Endothelial cell of umbilical vein (primary cell): ENCODE results near the gene SRBD1. TPM values are rescaled to one million over a fixed set of nuclear protein-coding genes. Genes with fewer than 3 reads are reported as not detected.

ENCODE experiments used
- BruUV-seq: library from RNA; stranded (reverse); fragments of 400-500 nt; replicated peaks from 2 replicates; lab custom pipeline; 2021; lab: Mats Ljungman, UMichigan
- CTCF ChIA-PET: fragments of 300-600, 350-600 bp; sonication (Branson Sonifier 250); formaldehyde crosslinking; loops from one replicate; lab custom pipeline; 2021; ENCODE audit warnings: antibody characterized with exemption, inconsistent platforms; lab: Charles Lee
- POLR2A ChIA-PET: fragments of 300-600, 350-600 bp; sonication (Branson Sonifier 250); formaldehyde crosslinking; loops from one replicate; lab custom pipeline; 2021; ENCODE audit warnings: antibody characterized with exemption, inconsistent platforms; lab: Charles Lee
- DNase-seq: peaks from one replicate; pipeline ENCODE4 v3.0.0-alpha.2; 2011; ENCODE audit warnings: low read depth, low spot score
- FAIRE-seq: peaks from 2 replicates; lab custom pipeline; 2011; peaks lifted over from hg19 to GRCh38; lab: Jason Lieb, UNC
- H2AFZ ChIP-seq: 2 replicates; pipeline ENCODE4 v1.6.0; 2012; ENCODE audit warnings: low read depth, low read length, control low read depth, inconsistent platforms
- H3K27ac ChIP-seq: 2 replicates; pipeline ENCODE4 v1.5.1; 2011; ENCODE audit warnings: low read depth, mild to moderate bottlenecking, control low read depth, low read length, moderate library complexity; ENCODE audit not compliant: insufficient read depth
- H3K27me3 ChIP-seq, 2 experiments: 2 replicates each; pipeline versions ENCODE4 v1.6.0 to v1.6.1; 2011; ENCODE audit warnings: low read length in 2 of 2, mixed read lengths in 1 of 2; ENCODE audit not compliant: control insufficient read depth in 2 of 2, insufficient read depth in 2 of 2
- H3K36me3 ChIP-seq, 2 experiments: 2 replicates in 1 of 2; 3 replicates in 1 of 2; pipeline ENCODE4 v1.5.1; 2011; ENCODE audit warnings: low read length in 2 of 2, mild to moderate bottlenecking in 1 of 2, moderate library complexity in 1 of 2; ENCODE audit not compliant: control insufficient read depth in 2 of 2, insufficient read depth in 2 of 2; ENCODE audit errors: extremely low read depth in 1 of 2
- H3K4me1 ChIP-seq: 3 replicates; pipeline ENCODE4 v1.5.1; 2011; ENCODE audit warnings: mild to moderate bottlenecking, low read length; ENCODE audit not compliant: control insufficient read depth, insufficient read depth; ENCODE audit errors: extremely low read depth
- H3K4me2 ChIP-seq: 2 replicates; pipeline ENCODE4 v1.6.1; 2011; ENCODE audit warnings: low read length, control low read depth, mixed read lengths; ENCODE audit not compliant: insufficient read depth
- H3K4me3 ChIP-seq, 3 experiments: fragments of 200-600 bp in 1 of 3; sonication (generic), shearing (Covaris generic) in 1 of 3; replicated peaks in 1 of 3; 2 replicates each; pipeline ENCODE4 v1.5.1; 2011 to 2016; ENCODE audit warnings: control low read depth in 3 of 3, low read length in 3 of 3, mild to moderate bottlenecking in 2 of 3, inconsistent platforms in 1 of 3, low read depth in 1 of 3, moderate library complexity in 1 of 3; ENCODE audit not compliant: insufficient read depth in 1 of 3
- H3K79me2 ChIP-seq: 2 replicates; pipeline ENCODE4 v1.6.0; 2012; ENCODE audit warnings: low read length, inconsistent platforms; ENCODE audit not compliant: control insufficient read depth, insufficient read depth
- H3K9ac ChIP-seq: replicated peaks from 2 replicates; pipeline ENCODE3; 2011; ENCODE audit warnings: low read length, control low read depth; ENCODE audit not compliant: insufficient read depth; ENCODE audit errors: extremely low read depth
- H3K9me1 ChIP-seq: replicated peaks from 3 replicates; pipeline ENCODE4 v1.6.0; 2011; ENCODE audit warnings: mild to moderate bottlenecking, low read length; ENCODE audit not compliant: control insufficient read depth, insufficient read depth; ENCODE audit errors: extremely low read depth
- H3K9me3 ChIP-seq: replicated peaks from 2 replicates; pipeline ENCODE4 v1.5.1; 2012; ENCODE audit warnings: low read length, inconsistent platforms; ENCODE audit not compliant: control insufficient read depth, insufficient read depth
- H4K20me1 ChIP-seq: replicated peaks from 2 replicates; pipeline ENCODE3; 2011; ENCODE audit warnings: mild to moderate bottlenecking, low read length; ENCODE audit not compliant: control insufficient read depth, insufficient read depth; ENCODE audit errors: extremely low read depth
- CTCF ChIP-seq, 2 donors: IDR thresholded peaks; 1 replicate in 1 of 2; 2 replicates in 1 of 2; pipeline ENCODE4 v1.5.1; 2011; ENCODE audit warnings: low read length in 2 of 2, mild to moderate bottlenecking in 2 of 2, moderate library complexity in 2 of 2, control low read depth in 1 of 2, inconsistent platforms in 1 of 2, low read depth in 1 of 2; ENCODE audit not compliant: insufficient read depth in 1 of 2; ENCODE audit errors: extremely low read depth in 1 of 2
- EZH2 ChIP-seq: IDR thresholded peaks from 2 replicates; pipeline ENCODE4 v1.6.1; 2012; ENCODE audit warnings: borderline replicate concordance, low read depth, mild to moderate bottlenecking, moderate library complexity, low read length, inconsistent platforms; ENCODE audit not compliant: severe bottlenecking
- FOS ChIP-seq: IDR thresholded peaks from 2 replicates; pipeline ENCODE4 v1.6.1; 2011; ENCODE audit warnings: mild to moderate bottlenecking, low read length, moderate library complexity, borderline replicate concordance; ENCODE audit not compliant: insufficient read depth
- GATA2 ChIP-seq: IDR thresholded peaks from 2 replicates; pipeline ENCODE4 v1.7.0; 2011; ENCODE audit warnings: low read depth, mild to moderate bottlenecking, moderate library complexity, mixed read lengths, low read length; ENCODE audit not compliant: insufficient read length, insufficient read depth
- JUN ChIP-seq: IDR thresholded peaks from 2 replicates; pipeline ENCODE4 v1.6.1; 2011; ENCODE audit warnings: borderline replicate concordance, low read depth; ENCODE audit not compliant: insufficient read length, insufficient read depth
- MAX ChIP-seq: IDR thresholded peaks from 2 replicates; pipeline ENCODE4 v1.6.1; 2011; ENCODE audit not compliant: insufficient read depth, insufficient read length
- MYC ChIP-seq: IDR thresholded peaks from one replicate; pipeline ENCODE4 v1.6.1; 2011; ENCODE audit warnings: mild to moderate bottlenecking, low read depth, low read length
- POLR2A ChIP-seq: IDR thresholded peaks from 2 replicates; pipeline ENCODE4 v1.6.1; 2012; ENCODE audit warnings: low read depth, mild to moderate bottlenecking, control low read depth, low read length
- POLR2AphosphoS5 ChIP-seq: IDR thresholded peaks from 2 replicates; pipeline ENCODE4 v1.6.1; 2012; ENCODE audit warnings: low read depth, mild to moderate bottlenecking, control low read depth, low read length, moderate library complexity; ENCODE audit not compliant: insufficient read depth
- dilution Hi-C: fragments of 300-500 bp; cut with MboI; formaldehyde crosslinking; loops from one replicate; pipeline ENCODE4 v1.15.0; 2019; ENCODE audit warnings: low sequenced_read_pairs; ENCODE audit not compliant: extremely low pct_ligation_motif_present
- intact Hi-C: fragments of 100-400 bp; cut with micrococcal nuclease; formaldehyde crosslinking; loops from one replicate; pipeline ENCODE4 v1.10.0; 2022
- polyA plus RNA-seq, 4 experiments: library from polyadenylated mRNA; depleted of rRNA in 3 of 4; stranded (reverse) in 3 of 4; unstranded in 1 of 4; fragments of >200 nt; gene quantifications; 2 replicates each; pipeline versions ENCODE4 v1.2.1 to v1.2.3, GENCODE V29; 2011 to 2012; ENCODE audit warnings: missing spikeins in 1 of 4
- total RNA-seq: library from RNA; stranded (reverse); gene quantifications from 2 replicates; pipeline ENCODE4 v1.2.3, GENCODE V29; 2021

The SRBD1 gene
- total and polyA plus RNA-seq, 2 donors (not counting 3 experiments of a cell fraction or from before 2014, with no cell fraction given) = 3.7 to 12.5 TPM

- H3K27me3 ChIP-seq = peaks cover 2% of the 10 kb centered on the region in 2 experiments
- TF ChIP-seq FOS = no peak
- TF ChIP-seq GATA2 = no peak
- no peak for TF ChIP-seq POLR2AphosphoS5
- no peak for TF ChIP-seq CTCF (IDR thresholded peaks at IDR 0.05; ENCODE audit: extremely low read depth in 1 of 2, insufficient read depth in 1 of 2, low read depth in 1 of 2, low read length in 2 of 2)
- no peak for TF ChIP-seq JUN
- TF ChIP-seq POLR2A = no peak
- no peak for TF ChIP-seq MAX
- no peak for TF ChIP-seq MYC
- TF ChIP-seq EZH2 = no peak
These were observed 16.8 kb upstream of the SRBD1 start for GRCh38 chr2:45627911-45628310.

More at GRCh38 chr2:45627911-45628310, 16.8 kb upstream of the SRBD1 start:
- Histone ChIP-seq H4K20me1 (no peaks in the 10 kb centered on the region), H3K9me3 (no peaks in the 10 kb centered on the region), H3K9ac (no peak overlapping the region), H2AFZ (no peak overlapping the region), H3K4me3 (no peak overlapping the region), H3K9me1 (no peaks in the 10 kb centered on the region), H3K27ac (no peak overlapping the region), H3K4me2 (no peak overlapping the region), H3K36me3 (no peaks in the 10 kb centered on the region), H3K4me1 (no peaks in the 10 kb centered on the region), H3K79me2 (no peaks in the 10 kb centered on the region)
- ChIA-PET POLR2A (no interaction called here), CTCF (interaction anchor here (0.7 to 1.2 kb wide), 4 partner anchors 9 to 17 kb away, joined by 3 to 6 read pairs (median 3); partner anchors contain the start of gene SRBD1)
- intact Hi-C loops = no loop called here
- FAIRE-seq (no peak), DNase-seq (no peak)
- dilution Hi-C loops = no loop called here
- no TSS peak for BruUV-seq
